Occipital lobe (tissue), 2 donors: ENCODE data around the gene SCAF8. TPM values are rescaled to one million over a fixed set of nuclear protein-coding genes. Genes with fewer than 3 reads are reported as not detected.
"Not testable (repeated sequence)": the region's sequence is repeated elsewhere in the genome, so short reads cannot be mapped to it uniquely, and the experiment has no call there.

Experiments
- DNase-seq: peaks from one replicate; lab custom pipeline; 2025; lab: John Stamatoyannopoulos, UW
- total RNA-seq: library from RNA; depleted of rRNA; stranded (reverse); fragments of >200 nt; gene quantifications from one replicate; pipeline ENCODE4 v1.2.3, GENCODE V29; 2014

The SCAF8 gene
- total RNA-seq, 1 donor from 2014 or later = 106 TPM

- no peak for DNase-seq
Observed at GRCh38 chr6:154736618-154737259, 3.5 kb downstream of the SCAF8 start.

GRCh38 chr6:154737424-154737823 is 4.2 kb downstream of the SCAF8 start:
- DNase-seq = no peak

- no peak for DNase-seq
Observed at GRCh38 chr6:154738551-154738961, 5.3 kb downstream of the SCAF8 start.

- no peak for DNase-seq
Observed at GRCh38 chr6:154740658-154741057, 7.4 kb downstream of the SCAF8 start.

GRCh38 chr6:154742891-154743290 is 9.7 kb downstream of the SCAF8 start:
- DNase-seq = no peak

GRCh38 chr6:154744029-154744745 is 11.0 kb downstream of the SCAF8 start:
- not testable (repeated sequence) for DNase-seq

GRCh38 chr6:154745243-154745642 is 12.0 kb downstream of the SCAF8 start:
- no peak for DNase-seq

- DNase-seq = no peak
Observed at GRCh38 chr6:154749341-154749740, 16.1 kb downstream of the SCAF8 start.

GRCh38 chr6:154751011-154751800 is 18.0 kb downstream of the SCAF8 start:
- DNase-seq = no peak

GRCh38 chr6:154752022-154752421 is 18.8 kb downstream of the SCAF8 start:
- DNase-seq = no peak

GRCh38 chr6:154754152-154754551 is 20.9 kb downstream of the SCAF8 start:
- no peak for DNase-seq

GRCh38 chr6:154757352-154758050 is 24.3 kb downstream of the SCAF8 start:
- DNase-seq = no peak

GRCh38 chr6:154758125-154758524 is 24.9 kb downstream of the SCAF8 start:
- DNase-seq = no peak

GRCh38 chr6:154763650-154764049 is 30.4 kb downstream of the SCAF8 start:
- DNase-seq = no peak

- no peak for DNase-seq
Observed at GRCh38 chr6:154765273-154765672, 32.1 kb downstream of the SCAF8 start.

GRCh38 chr6:154766288-154766687 is 33.1 kb downstream of the SCAF8 start:
- no peak for DNase-seq

- no peak for DNase-seq
Observed at GRCh38 chr6:154767003-154767723, 33.9 kb downstream of the SCAF8 start.

GRCh38 chr6:154768280-154768679 is 35.1 kb downstream of the SCAF8 start:
- DNase-seq = no peak

GRCh38 chr6:154773610-154774089 is 40.4 kb downstream of the SCAF8 start:
- DNase-seq = no peak

- not testable (repeated sequence) for DNase-seq
Observed at GRCh38 chr6:154779157-154779556, 45.9 kb downstream of the SCAF8 start.

GRCh38 chr6:154782193-154782592 is 49.0 kb downstream of the SCAF8 start:
- no peak for DNase-seq
